HUES6 (cell line): ENCODE data around the gene KIF12.

Source experiments
- H3K27ac ChIP-seq: 2 replicates; pipeline ENCODE4 v1.7.0; 2013; ENCODE audit warnings: low read depth, mild to moderate bottlenecking, low read length, inconsistent platforms
- H3K27me3 ChIP-seq: 2 replicates; pipeline ENCODE4 v1.6.1; 2013; ENCODE audit warnings: low read length; ENCODE audit not compliant: control insufficient read depth, insufficient read depth
- H3K36me3 ChIP-seq: 2 replicates; pipeline ENCODE4 v1.6.1; 2013; ENCODE audit warnings: low read length; ENCODE audit not compliant: control insufficient read depth, insufficient read depth
- H3K4me1 ChIP-seq: 2 replicates; pipeline ENCODE4 v1.6.1; 2013; ENCODE audit warnings: low read length; ENCODE audit not compliant: control insufficient read depth, insufficient read depth
- H3K4me3 ChIP-seq: 2 replicates; pipeline ENCODE4 v1.5.1; 2013; ENCODE audit warnings: low read depth, low read length
- H3K9ac ChIP-seq: one replicate; pipeline ENCODE4 v1.6.1; 2013; ENCODE audit warnings: mild to moderate bottlenecking, low read length
- H3K9me3 ChIP-seq: 2 replicates; pipeline ENCODE4 v1.6.1; 2013; ENCODE audit warnings: low read depth, low read length; ENCODE audit not compliant: control insufficient read depth, insufficient read depth

The KIF12 gene

DNA sequence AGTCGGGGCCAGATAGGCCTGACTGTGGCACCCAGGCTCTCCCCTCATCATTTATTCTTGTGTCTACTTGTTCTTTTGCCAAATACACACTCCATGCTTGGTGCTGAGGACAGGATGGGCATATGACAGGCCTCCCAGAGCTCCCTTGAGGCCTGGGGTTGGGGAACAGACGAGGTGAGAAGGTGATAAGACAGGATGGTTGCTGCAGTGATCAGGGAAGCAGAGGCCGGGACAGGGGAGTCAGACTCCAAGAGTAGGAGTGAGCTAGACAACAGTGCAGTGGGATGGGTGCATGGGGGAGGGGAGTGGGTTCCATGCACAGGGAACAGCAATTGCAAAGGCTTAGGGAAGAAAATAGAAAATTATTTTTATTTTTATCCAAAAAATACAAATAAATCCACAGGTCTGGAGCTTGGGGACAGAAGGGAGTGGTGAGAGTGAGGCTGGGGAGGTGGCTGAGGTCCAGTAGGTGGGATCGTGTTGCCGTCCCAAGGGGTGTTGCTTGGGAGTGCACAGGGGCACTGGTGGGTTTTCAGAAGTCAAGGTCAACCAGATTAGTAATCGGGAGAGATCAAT is 17.6 kb downstream of the KIF12 start:
- Histone ChIP-seq H3K27ac (no peak overlapping the region), H3K27me3 (peaks cover 4% of the 10 kb centered on the region; the same call in 1 of the 2 replicates), H3K9me3 (no peaks in the 10 kb centered on the region), H3K36me3 (no peaks in the 10 kb centered on the region), H3K4me1 (no peaks in the 10 kb centered on the region), H3K9ac (no peak overlapping the region), H3K4me3 (no peak overlapping the region)

DNA sequence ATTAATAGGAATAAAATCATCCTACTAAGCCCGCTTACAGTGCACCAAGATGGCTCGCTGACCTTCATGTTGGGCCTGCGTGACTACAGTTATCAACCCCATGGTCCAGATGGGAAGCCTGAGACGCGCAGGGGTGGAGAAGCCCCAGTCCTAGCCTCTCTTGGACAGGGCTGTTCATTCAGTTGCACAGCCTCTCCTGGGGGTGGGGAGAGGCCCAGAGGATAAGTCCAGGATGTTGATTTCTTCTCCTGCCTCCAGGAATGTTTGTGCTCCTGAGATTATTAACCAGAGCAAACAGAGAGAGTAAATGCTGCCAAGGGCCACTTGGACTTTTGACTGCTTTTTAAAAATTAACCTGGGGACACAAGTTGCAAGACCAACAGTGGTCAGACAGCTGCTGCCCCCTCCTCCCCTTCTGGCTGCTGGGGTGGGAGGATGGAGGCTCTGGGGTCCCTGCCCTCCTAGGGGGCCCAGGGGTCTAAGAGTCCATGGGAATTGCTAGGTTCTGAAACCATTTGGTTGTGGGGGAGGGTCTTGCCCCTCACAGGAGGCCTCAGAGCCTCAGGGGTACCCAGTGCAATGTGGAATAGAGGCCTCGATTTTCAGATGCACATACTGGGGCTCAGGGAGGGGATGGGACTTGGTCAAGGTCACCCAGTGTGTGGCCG is 18.2 kb downstream of the KIF12 start:
- H3K9me3 ChIP-seq, result no peaks in the 10 kb centered on the region
- H3K9ac ChIP-seq, result no peak overlapping the region
- no peaks in the 10 kb centered on the region for H3K36me3 ChIP-seq
- H3K4me1 ChIP-seq, result no peaks in the 10 kb centered on the region
- H3K4me3 ChIP-seq, result no peak overlapping the region
- peaks cover 9% of the 10 kb centered on the region for H3K27me3 ChIP-seq
- no peak overlapping the region for H3K27ac ChIP-seq

DNA sequence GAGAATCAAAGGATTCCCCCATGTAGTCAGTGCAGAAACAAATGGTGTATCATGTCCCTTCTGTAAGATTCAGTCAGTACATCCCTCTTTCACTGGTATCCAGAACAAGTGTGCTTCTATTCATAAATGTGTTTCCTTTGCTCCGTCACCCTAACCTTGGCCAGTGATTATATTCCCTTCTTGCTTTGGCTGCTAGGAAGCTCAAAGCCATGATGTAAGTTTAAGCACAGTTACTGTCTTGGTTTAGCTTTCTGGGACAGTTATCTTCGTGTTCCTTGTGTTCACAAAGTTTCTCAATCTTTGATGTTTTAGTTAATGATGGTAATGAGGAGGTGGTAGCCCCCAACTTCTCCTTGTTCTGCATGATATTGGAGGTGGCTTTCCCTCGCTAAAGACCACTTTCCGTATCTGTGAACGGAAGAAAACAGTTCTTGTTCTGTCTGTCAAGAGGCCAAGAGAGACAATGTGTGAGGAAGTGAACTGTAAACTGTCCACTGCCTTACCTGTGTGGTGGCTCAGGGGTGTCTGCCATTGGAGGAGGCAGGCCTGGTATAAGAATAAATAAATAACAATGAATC is 18.8 kb downstream of the KIF12 start:
- Histone ChIP-seq H3K27me3 (peaks cover 16% of the 10 kb centered on the region), H3K4me1 (no peaks in the 10 kb centered on the region), H3K4me3 (no peak overlapping the region), H3K9ac (no peak overlapping the region), H3K9me3 (no peaks in the 10 kb centered on the region), H3K27ac (no peak overlapping the region), H3K36me3 (no peaks in the 10 kb centered on the region)

DNA sequence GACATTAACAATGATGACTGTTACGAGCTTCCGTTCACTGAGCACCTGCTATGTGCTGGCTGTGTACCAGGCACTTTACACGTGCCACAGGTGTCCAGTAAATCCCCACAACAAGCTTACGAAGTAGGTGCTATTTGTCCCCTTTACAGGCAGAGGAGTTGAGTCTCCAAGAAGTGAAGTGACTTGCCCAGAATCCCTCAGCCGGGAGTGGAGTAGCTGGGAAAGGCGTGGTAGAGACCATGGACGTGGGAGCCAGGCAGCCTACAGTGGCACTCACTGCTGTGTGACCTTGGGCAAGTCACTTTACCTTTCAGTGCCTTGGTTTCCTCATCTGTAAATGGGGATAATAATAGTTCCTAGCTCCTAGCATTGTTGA is 20.3 kb downstream of the KIF12 start:
- Histone ChIP-seq H3K4me3 (no peak overlapping the region), H3K9me3 (no peaks in the 10 kb centered on the region), H3K27me3 (peaks cover 18% of the 10 kb centered on the region), H3K4me1 (no peaks in the 10 kb centered on the region), H3K9ac (no peak overlapping the region), H3K27ac (no peak overlapping the region), H3K36me3 (no peaks in the 10 kb centered on the region)

DNA sequence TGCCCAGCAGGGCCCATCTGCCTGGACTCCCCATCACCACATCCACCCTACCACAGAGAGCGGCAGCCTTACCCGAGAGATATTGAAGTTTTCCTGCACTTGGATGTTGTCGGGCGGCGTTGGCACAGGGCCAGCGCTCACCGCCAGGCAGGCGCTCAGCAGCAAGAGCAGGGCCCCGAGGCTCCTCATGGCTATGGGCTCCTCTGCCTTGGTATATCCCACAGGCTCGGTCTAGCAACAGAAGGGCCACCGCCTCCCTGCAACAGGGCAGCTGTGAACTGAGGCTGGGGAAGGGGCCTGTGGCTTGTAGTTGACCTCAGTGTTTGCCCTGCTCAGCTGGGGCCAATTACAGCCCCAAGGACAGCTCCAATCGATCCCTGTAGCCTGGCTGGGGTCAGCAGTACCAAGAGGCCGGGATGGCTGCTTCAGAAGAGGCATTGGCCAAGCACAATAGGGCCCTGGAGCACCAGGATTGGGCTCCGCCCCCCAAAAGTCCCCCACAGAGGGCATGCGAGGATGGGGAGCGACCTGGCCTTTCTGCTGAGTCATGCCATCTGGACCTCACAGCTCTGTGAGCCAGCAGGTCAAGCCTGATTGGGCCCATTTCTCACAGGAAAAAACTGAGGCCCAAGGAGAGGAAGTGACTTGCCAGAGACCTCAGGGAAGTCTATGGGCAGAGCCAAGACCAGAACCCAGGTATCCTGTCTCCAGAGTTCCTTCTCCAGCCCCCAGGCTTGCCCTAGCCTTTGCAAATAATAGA is 20.9 kb downstream of the KIF12 start, which contains the start of gene AMBP:
Gene AMBP, minus strand, starts transcription at position 280 of the 760 bp plus-strand sequence. Its CDS starts 91 bp downstream, at position 189.
- Histone ChIP-seq H3K27me3 (peaks cover 18% of the 10 kb centered on the region), H3K9me3 (no peaks in the 10 kb centered on the region), H3K4me3 (no peak within 1 kb of the TSS), H3K27ac (no peak within 1 kb of the TSS), H3K36me3 (no peaks in the 10 kb centered on the region), H3K4me1 (no peaks in the 10 kb centered on the region), H3K9ac (no peak within 1 kb of the TSS)

DNA sequence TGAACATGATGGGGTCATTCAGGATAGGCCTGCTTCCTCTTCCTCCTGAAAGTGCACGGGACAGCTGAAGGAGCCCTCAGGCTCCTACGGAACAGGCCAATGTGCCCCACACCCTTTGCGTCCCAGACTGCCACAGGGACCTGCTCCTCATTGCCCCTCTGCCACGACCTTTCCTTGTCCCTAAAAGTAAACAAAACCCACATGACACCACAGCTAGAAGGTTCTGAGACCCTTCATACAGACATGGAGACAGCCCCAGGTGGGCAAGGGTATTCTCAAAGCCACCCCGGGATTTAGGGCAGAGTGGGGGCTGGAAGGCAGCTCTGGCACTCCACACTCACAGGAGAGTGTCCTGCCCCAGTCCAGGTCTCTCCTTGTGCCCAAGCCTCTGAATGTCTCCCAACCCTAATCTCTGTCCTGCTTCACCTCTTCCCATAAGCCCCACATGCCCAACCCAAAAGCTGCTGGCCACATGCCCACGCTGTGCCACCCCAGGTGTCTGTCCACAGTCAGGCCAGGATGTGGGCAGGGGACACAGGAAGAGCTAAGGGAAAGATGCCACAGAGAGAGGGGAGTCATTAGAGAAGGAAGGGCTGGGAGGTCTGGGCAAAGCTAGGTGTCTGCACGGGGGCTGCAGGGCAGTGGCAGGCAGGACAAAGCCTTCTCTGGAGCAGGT is 21.8 kb downstream of the KIF12 start:
- no peaks in the 10 kb centered on the region for H3K36me3 ChIP-seq
- no peak overlapping the region for H3K4me3 ChIP-seq
- H3K9me3 ChIP-seq, result no peaks in the 10 kb centered on the region
- H3K4me1 ChIP-seq, result no peaks in the 10 kb centered on the region
- peaks cover 18% of the 10 kb centered on the region for H3K27me3 ChIP-seq
- H3K9ac ChIP-seq, result no peak overlapping the region
- H3K27ac ChIP-seq, result no peak overlapping the region

DNA sequence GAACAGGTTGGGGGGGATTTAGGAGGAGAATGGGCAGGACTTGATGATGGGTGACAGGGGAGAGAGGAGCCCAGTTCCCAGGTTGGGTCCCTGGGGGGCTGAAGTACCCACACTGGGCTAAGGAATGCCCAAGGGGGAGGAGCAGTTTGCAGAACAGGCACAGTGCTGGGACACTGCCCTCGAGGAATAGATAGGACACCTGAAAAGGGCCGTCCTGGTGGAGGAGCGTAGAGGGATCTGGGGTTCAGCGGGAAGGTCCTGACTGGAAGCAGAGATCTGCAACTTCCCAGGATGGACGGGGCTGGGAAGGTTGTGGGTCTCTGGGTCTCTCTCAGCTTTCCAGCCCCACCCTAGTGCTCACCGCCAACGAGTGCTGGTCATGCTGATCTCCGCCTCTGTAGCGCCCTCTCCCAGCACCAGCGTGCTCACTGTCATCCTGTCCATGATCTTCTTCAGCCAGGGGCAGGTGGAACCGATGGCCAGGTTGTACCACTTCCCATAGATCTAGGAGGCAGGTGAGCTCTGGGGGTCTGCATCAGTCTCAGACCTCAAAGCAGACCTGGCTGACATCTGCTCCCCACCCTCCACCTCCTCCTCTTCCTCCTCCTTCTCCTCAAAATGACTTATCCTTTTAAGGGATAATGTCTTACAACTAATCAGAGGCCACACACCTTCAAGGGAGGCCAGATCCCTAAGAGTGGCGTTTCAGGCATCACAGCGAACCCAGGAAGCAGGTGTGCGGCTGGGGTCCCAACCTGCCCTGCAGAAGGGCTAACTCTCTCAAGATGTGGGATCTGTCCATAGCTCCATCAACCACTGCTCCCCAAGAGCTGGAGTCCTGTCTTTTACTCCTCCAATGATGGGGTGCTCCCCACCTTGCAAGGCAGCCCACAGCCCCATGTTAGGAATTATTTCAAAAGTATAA is 22.6 kb downstream of the KIF12 start:
- no peaks in the 10 kb centered on the region for H3K36me3 ChIP-seq
- H3K9me3 ChIP-seq, result no peaks in the 10 kb centered on the region
- peaks cover 18% of the 10 kb centered on the region for H3K27me3 ChIP-seq
- no peaks in the 10 kb centered on the region for H3K4me1 ChIP-seq
- H3K27ac ChIP-seq, result no peak overlapping the region
- no peak overlapping the region for H3K4me3 ChIP-seq
- H3K9ac ChIP-seq, result no peak overlapping the region

DNA sequence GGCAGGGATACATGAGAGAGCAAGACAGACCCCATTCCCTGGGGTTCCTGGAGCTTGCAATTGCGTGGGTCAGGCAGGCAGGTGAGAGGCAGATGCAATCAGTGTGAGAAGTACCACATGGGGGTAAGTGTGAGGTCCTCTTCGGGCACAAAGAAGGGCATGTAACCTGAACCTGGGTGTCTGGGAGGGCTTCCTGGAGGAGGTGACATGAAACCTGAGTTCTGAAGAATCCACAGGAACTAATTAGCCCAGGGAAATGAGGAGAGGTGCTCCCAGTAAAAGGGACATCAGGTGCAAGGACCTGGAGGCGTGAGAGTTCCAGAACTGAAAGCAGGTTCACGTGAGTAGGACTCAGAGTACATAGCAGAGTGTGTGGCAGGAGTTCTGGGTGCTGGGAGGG is 23.5 kb downstream of the KIF12 start:
- no peaks in the 10 kb centered on the region for H3K9me3 ChIP-seq
- no peaks in the 10 kb centered on the region for H3K4me1 ChIP-seq
- no peak overlapping the region for H3K4me3 ChIP-seq
- no peaks in the 10 kb centered on the region for H3K36me3 ChIP-seq
- peaks cover 18% of the 10 kb centered on the region for H3K27me3 ChIP-seq
- no peak overlapping the region for H3K9ac ChIP-seq
- H3K27ac ChIP-seq, result no peak overlapping the region

DNA sequence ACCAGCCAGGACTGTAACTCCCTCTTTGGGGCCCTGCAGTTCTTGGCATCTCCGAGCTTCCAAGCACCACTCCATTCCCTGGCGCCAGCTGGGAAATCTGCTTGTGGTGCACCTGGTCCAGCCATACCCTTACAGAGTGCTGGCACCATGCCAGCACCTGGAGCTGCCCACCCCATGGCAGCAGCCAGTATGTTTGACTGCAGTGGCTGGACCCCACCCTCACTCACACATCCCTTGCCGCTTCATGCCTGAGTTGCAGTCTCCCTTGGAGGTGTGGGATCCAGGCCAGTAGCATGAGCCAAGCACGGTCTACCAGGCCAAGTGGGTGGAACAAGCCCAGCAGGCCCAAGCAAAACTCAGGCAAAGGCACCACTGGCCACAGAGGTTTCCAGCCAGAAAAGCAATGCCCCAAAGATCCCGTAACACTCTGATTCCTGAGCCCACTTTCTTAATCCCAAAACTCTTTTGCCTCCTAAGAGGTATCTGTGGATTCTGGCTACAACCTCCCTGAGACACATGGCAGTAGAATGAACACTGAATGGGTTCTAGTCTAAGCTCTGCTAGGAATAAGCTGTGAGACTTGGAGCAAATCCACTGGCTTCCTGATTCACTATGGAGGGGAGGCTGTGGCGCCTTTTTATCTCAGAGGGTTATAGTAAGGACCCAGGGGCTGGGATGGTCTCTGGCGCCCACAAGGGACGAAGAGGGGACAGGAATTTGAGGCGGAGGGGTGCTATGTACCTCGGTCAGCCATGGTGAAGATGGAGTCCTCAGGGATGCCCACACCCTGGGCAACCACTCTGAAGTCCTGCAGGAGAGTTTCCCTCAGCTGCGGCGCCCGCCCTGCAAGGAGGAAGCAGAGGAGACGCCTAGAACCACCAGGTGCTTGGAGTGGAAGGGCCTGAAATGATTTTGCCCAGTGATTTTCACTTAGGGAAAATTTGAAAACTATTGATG is 26.6 kb downstream of the KIF12 start:
- no peaks in the 10 kb centered on the region for H3K4me1 ChIP-seq
- H3K9ac ChIP-seq, result no peak overlapping the region
- H3K27ac ChIP-seq, result no peak overlapping the region
- no peaks in the 10 kb centered on the region for H3K9me3 ChIP-seq
- no peaks in the 10 kb centered on the region for H3K36me3 ChIP-seq
- H3K27me3 ChIP-seq, result peaks cover 18% of the 10 kb centered on the region
- no peak overlapping the region for H3K4me3 ChIP-seq
